SK-N-SH treated with all-trans-retinoic acid at 6 μM for 48 hours (cell line): ENCODE results near the gene DYSF.

Source experiments
- ATAC-seq: fragments of 200-7000 bp; cut with Tn5 transposase; 3 replicates; pipeline ENCODE4 v1.9.1; 2020; ENCODE audit warnings: mild to moderate bottlenecking, moderate library complexity
- ARNTL ChIP-seq: fragments of 450-650 bp; formaldehyde crosslinking; IDR thresholded peaks from 2 replicates; pipeline ENCODE4 v1.5.0; 2020; ENCODE audit warnings: low read depth, mild to moderate bottlenecking, moderate library complexity, borderline replicate concordance
- BACH2 ChIP-seq: fragments of 250-450 bp; sonication (Bioruptor Pico); IDR thresholded peaks from 2 replicates; pipeline ENCODE4 v1.9.0; 2021; ENCODE audit warnings: mild to moderate bottlenecking, borderline replicate concordance
- CSDC2 ChIP-seq: fragments of 250-450 bp; sonication (Bioruptor Pico); IDR thresholded peaks from 2 replicates; pipeline ENCODE4 v1.5.0; 2020; ENCODE audit warnings: mild to moderate bottlenecking, moderate library complexity
- ESRRG ChIP-seq: fragments of 250-450 bp; sonication (Bioruptor Pico); IDR thresholded peaks from 2 replicates; pipeline ENCODE4 v1.6.1; 2021; ENCODE audit warnings: mild to moderate bottlenecking
- GLIS3 ChIP-seq: fragments of 250-450 bp; sonication (Bioruptor Pico); IDR thresholded peaks from 2 replicates; pipeline ENCODE4 v1.5.0; 2020; ENCODE audit warnings: mild to moderate bottlenecking, moderate library complexity
- ISL1 ChIP-seq: fragments of 250-450 bp; sonication (Bioruptor Pico); IDR thresholded peaks from 2 replicates; pipeline ENCODE4 v2.1.2; 2022; ENCODE audit warnings: mild to moderate bottlenecking, moderate library complexity
- SNAI2 ChIP-seq: fragments of 250-450 bp; sonication (Bioruptor Pico); IDR thresholded peaks from 2 replicates; pipeline ENCODE4 v1.5.0; 2020; ENCODE audit warnings: mild to moderate bottlenecking, moderate library complexity
- TOX ChIP-seq: fragments of 250-450 bp; sonication (Bioruptor Pico); IDR thresholded peaks from 2 replicates; pipeline ENCODE4 v1.8.0; 2021; ENCODE audit warnings: mild to moderate bottlenecking, moderate library complexity, borderline replicate concordance
- ZC3H10 ChIP-seq: fragments of 250-450 bp; sonication (Bioruptor Pico); IDR thresholded peaks from 2 replicates; pipeline ENCODE4 v1.5.1; 2021; ENCODE audit warnings: mild to moderate bottlenecking, moderate library complexity
- ZFP3 ChIP-seq: fragments of 250-450 bp; sonication (Bioruptor Pico); IDR thresholded peaks from 2 replicates; pipeline ENCODE4 v1.5.0; 2020; ENCODE audit warnings: mild to moderate bottlenecking, moderate library complexity
- ZFP30 ChIP-seq: fragments of 450-650 bp; formaldehyde crosslinking; IDR thresholded peaks from 2 replicates; pipeline ENCODE4 v1.5.0; 2022; ENCODE audit warnings: mild to moderate bottlenecking, moderate library complexity
- ZNF565 ChIP-seq: fragments of 450-650 bp; formaldehyde crosslinking; conservative IDR thresholded peaks from 2 replicates; pipeline ENCODE4 v1.5.0; 2020; ENCODE audit warnings: low read depth, mild to moderate bottlenecking, moderate library complexity
- ZNF70 ChIP-seq: fragments of 450-650 bp; formaldehyde crosslinking; IDR thresholded peaks from 2 replicates; pipeline ENCODE4 v1.5.0; 2020; ENCODE audit warnings: mild to moderate bottlenecking, moderate library complexity
- ZNF8 ChIP-seq: fragments of 450-650 bp; formaldehyde crosslinking; IDR thresholded peaks from 2 replicates; pipeline ENCODE4 v1.5.0; 2020; ENCODE audit warnings: mild to moderate bottlenecking, moderate library complexity
- TF ChIP-seq, protein P1 (sequence below): fragments of 250-450 bp; sonication (Bioruptor Pico); IDR thresholded peaks from 2 replicates; pipeline ENCODE4 v1.5.0; 2020; ENCODE audit warnings: mild to moderate bottlenecking, moderate library complexity
- TF ChIP-seq, protein P2 (sequence below): fragments of 250-450 bp; sonication (Bioruptor Pico); IDR thresholded peaks from 2 replicates; pipeline ENCODE4 v1.8.0; 2021; ENCODE audit warnings: low read depth, mild to moderate bottlenecking, moderate library complexity, borderline replicate concordance
- TF ChIP-seq, protein P3 (sequence below): fragments of 250-450 bp; sonication (Bioruptor Pico); IDR thresholded peaks from 2 replicates; pipeline ENCODE4 v1.5.1; 2021; ENCODE audit warnings: mild to moderate bottlenecking, moderate library complexity
- TF ChIP-seq, protein P4 (sequence below): fragments of 250-450 bp; sonication (Bioruptor Pico); IDR thresholded peaks from 2 replicates; pipeline ENCODE4 v1.5.1; 2020; ENCODE audit warnings: low read depth, mild to moderate bottlenecking, moderate library complexity
- TF ChIP-seq, protein P5 (sequence below): fragments of 250-450 bp; sonication (Bioruptor Pico); IDR thresholded peaks from 2 replicates; pipeline ENCODE4 v1.8.0; 2020; ENCODE audit warnings: mild to moderate bottlenecking, moderate library complexity, borderline replicate concordance

DYSF gene

DNA sequence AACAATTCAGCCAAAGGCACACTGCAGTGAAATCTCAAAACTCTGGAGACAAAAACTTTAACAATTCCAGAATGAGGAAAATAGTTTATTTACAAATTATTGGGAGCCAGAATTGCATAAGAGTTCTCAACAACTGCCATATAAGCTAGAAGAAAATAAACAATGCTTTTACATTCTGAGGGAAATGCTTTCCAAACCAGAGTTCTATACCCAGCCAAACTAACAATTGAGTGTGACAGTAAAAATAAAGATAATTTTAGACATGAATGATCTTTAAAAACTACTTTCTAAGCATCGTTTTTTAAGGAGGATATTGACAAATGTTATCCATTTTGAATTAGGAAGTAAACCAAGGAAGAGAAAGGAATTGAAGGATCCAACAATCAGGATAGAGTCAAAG, 271.4 kb downstream of the DYSF start:
- no peak for ATAC-seq
- TF ChIP-seq, protein P1, sequence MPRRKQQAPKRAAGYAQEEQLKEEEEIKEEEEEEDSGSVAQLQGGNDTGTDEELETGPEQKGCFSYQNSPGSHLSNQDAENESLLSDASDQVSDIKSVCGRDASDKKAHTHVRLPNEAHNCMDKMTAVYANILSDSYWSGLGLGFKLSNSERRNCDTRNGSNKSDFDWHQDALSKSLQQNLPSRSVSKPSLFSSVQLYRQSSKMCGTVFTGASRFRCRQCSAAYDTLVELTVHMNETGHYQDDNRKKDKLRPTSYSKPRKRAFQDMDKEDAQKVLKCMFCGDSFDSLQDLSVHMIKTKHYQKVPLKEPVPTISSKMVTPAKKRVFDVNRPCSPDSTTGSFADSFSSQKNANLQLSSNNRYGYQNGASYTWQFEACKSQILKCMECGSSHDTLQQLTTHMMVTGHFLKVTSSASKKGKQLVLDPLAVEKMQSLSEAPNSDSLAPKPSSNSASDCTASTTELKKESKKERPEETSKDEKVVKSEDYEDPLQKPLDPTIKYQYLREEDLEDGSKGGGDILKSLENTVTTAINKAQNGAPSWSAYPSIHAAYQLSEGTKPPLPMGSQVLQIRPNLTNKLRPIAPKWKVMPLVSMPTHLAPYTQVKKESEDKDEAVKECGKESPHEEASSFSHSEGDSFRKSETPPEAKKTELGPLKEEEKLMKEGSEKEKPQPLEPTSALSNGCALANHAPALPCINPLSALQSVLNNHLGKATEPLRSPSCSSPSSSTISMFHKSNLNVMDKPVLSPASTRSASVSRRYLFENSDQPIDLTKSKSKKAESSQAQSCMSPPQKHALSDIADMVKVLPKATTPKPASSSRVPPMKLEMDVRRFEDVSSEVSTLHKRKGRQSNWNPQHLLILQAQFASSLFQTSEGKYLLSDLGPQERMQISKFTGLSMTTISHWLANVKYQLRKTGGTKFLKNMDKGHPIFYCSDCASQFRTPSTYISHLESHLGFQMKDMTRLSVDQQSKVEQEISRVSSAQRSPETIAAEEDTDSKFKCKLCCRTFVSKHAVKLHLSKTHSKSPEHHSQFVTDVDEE, result no peak
- TF ChIP-seq ZC3H10 (CRISPR knock-in tag) (no peak), GLIS3 (CRISPR knock-in tag) (no peak), ESRRG (CRISPR knock-in tag) (no peak), SNAI2 (no peak), ZNF70 (no peak), ZNF8 (CRISPR knock-in tag) (no peak), CSDC2 (no peak), ZNF565 (CRISPR knock-in tag) (no peak), BACH2 (no peak)
- TF ChIP-seq, protein P2, sequence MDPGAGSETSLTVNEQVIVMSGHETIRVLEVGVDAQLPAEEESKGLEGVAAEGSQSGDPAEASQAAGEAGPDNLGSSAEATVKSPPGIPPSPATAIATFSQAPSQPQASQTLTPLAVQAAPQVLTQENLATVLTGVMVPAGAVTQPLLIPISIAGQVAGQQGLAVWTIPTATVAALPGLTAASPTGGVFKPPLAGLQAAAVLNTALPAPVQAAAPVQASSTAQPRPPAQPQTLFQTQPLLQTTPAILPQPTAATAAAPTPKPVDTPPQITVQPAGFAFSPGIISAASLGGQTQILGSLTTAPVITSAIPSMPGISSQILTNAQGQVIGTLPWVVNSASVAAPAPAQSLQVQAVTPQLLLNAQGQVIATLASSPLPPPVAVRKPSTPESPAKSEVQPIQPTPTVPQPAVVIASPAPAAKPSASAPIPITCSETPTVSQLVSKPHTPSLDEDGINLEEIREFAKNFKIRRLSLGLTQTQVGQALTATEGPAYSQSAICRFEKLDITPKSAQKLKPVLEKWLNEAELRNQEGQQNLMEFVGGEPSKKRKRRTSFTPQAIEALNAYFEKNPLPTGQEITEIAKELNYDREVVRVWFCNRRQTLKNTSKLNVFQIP (CRISPR knock-in tag), result no peak
- TF ChIP-seq, protein P3, sequence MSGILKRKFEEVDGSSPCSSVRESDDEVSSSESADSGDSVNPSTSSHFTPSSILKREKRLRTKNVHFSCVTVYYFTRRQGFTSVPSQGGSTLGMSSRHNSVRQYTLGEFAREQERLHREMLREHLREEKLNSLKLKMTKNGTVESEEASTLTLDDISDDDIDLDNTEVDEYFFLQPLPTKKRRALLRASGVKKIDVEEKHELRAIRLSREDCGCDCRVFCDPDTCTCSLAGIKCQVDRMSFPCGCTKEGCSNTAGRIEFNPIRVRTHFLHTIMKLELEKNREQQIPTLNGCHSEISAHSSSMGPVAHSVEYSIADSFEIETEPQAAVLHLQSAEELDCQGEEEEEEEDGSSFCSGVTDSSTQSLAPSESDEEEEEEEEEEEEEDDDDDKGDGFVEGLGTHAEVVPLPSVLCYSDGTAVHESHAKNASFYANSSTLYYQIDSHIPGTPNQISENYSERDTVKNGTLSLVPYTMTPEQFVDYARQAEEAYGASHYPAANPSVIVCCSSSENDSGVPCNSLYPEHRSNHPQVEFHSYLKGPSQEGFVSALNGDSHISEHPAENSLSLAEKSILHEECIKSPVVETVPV (CRISPR knock-in tag), result no peak

DNA sequence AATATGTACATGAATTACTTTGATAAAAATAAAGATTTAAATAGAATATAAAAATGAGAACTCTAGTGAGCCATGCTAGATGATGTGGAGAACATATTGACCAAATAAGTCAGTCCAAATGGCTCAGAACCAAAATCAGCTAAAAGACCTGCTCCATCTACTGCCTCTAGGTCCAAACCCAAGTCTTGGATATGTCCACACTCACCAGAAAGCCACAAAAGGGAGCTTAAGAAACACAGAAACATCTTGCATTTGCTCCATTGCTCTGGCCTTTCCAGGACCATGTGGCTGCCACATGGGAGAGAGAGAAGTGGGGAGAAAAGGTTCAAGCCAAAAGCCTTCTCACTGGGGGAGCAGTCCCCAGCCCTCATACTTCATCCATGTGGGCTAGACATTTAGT, 272.5 kb downstream of the DYSF start:
- ATAC-seq, result no peak
- TF ChIP-seq ZNF565 (CRISPR knock-in tag) (no peak), ZFP30 (CRISPR knock-in tag) (no peak), ESRRG (CRISPR knock-in tag) (no peak), ARNTL (CRISPR knock-in tag) (no peak), SNAI2 (no peak), GLIS3 (CRISPR knock-in tag) (no peak)
- TF ChIP-seq, protein P2 (CRISPR knock-in tag), result no peak
- TF ChIP-seq, protein P1, result no peak
- TF ChIP-seq, protein P4, sequence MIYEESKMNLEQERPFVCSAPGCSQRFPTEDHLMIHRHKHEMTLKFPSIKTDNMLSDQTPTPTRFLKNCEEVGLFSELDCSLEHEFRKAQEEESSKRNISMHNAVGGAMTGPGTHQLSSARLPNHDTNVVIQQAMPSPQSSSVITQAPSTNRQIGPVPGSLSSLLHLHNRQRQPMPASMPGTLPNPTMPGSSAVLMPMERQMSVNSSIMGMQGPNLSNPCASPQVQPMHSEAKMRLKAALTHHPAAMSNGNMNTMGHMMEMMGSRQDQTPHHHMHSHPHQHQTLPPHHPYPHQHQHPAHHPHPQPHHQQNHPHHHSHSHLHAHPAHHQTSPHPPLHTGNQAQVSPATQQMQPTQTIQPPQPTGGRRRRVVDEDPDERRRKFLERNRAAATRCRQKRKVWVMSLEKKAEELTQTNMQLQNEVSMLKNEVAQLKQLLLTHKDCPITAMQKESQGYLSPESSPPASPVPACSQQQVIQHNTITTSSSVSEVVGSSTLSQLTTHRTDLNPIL (CRISPR knock-in tag), result no peak

DNA sequence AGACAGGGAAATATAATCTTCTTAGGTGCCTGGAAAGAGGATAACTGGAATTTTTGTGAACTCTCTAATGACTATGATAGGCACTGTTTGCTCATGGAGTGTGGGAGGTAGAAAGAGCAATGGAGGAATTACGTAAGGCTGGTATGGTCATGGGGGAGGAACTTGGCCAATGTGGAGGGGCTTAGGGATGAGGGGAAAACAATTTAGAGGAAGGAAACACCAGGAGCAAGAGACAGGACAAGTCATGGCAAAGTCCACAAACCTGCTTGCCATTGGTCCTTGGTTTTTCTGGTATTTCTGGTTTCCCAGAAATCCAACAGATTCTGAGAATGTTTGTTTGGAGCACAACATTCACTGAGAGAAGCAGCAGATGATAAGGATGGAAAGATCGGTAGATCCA, 274.2 kb downstream of the DYSF start:
- ATAC-seq, result no peak
- TF ChIP-seq, protein P2 (CRISPR knock-in tag), result no peak
- TF ChIP-seq ZNF565 (CRISPR knock-in tag) (no peak), ZFP3 (CRISPR knock-in tag) (no peak), BACH2 (no peak), ISL1 (no peak), ZNF8 (CRISPR knock-in tag) (no peak), TOX (CRISPR knock-in tag) (no peak), ZC3H10 (CRISPR knock-in tag) (no peak), CSDC2 (no peak), ZNF70 (no peak)
- TF ChIP-seq, protein P3 (CRISPR knock-in tag), result no peak
- TF ChIP-seq, protein P5, sequence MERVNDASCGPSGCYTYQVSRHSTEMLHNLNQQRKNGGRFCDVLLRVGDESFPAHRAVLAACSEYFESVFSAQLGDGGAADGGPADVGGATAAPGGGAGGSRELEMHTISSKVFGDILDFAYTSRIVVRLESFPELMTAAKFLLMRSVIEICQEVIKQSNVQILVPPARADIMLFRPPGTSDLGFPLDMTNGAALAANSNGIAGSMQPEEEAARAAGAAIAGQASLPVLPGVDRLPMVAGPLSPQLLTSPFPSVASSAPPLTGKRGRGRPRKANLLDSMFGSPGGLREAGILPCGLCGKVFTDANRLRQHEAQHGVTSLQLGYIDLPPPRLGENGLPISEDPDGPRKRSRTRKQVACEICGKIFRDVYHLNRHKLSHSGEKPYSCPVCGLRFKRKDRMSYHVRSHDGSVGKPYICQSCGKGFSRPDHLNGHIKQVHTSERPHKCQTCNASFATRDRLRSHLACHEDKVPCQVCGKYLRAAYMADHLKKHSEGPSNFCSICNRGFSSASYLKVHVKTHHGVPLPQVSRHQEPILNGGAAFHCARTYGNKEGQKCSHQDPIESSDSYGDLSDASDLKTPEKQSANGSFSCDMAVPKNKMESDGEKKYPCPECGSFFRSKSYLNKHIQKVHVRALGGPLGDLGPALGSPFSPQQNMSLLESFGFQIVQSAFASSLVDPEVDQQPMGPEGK (CRISPR knock-in tag), result no peak
